T-helper 2 cell (primary cell): ENCODE results near the gene ENO2.

Source experiments
- DNase-seq, 5 experiments: peaks; one replicate each; pipeline versions ENCODE4 v3.0.0 to v3.0.0-alpha.2; 2012 to 2022

Gene ENO2

DNA sequence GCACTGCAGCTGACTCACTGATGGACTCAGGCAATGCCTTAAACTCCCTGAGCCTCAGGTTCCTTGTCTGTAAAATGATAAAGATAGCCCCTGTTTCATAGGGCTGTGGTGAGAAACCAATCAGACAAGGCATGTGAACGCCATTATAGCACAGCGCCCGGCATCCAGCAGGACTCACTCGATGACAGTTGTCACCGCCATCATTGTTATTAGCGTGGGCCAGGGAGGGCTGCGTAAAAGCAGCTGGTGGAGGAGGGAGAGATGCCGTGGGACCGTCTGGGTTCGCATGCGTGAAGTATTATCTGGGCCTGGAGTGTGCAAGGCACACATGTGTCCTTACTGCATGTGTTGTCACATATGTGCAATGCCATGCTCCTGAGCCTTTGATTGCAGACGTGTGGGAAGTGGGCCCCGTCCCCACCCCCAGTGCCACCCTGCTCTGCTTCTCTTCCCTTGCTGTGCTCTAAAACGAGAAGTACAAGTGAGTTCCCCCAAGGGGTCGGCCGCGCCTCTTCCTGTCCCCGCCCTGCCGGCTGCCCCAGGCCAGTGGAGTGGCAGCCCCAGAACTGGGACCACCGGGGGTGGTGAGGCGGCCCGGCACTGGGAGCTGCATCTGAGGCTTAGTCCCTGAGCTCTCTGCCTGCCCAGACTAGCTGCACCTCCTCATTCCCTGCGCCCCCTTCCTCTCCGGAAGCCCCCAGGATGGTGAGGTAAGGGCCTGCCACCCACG, 36.6 kb downstream of the ENO2 start, which contains the start of gene PTPN6:
TSS of gene PTPN6 (plus strand) at position 546 of the 730 bp plus-strand sequence. CDS start at position 703, 157 bp downstream.
- peak in 2 of 5 experiments; percentile 35 to 80 for DNase-seq

DNA sequence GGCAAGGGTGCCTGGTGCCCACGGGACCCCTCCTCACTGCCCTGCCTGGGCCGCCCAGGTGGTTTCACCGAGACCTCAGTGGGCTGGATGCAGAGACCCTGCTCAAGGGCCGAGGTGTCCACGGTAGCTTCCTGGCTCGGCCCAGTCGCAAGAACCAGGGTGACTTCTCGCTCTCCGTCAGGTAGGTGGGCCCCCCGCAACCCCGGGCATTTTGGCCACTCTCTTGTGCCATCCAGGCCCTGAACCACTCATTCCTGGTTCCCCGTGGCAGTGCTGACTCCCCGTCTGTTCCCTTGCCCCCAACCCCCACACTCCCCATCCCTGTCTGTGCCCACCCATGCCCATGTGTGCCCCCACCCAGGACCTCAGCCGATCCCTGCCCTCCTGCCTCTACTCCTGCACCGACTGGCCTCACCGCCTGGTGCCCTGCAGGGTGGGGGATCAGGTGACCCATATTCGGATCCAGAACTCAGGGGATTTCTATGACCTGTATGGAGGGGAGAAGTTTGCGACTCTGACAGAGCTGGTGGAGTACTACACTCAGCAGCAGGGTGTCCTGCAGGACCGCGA, 37.3 kb downstream of the ENO2 start:
- peak in 1 of 5 experiments; percentile 53 for DNase-seq

DNA sequence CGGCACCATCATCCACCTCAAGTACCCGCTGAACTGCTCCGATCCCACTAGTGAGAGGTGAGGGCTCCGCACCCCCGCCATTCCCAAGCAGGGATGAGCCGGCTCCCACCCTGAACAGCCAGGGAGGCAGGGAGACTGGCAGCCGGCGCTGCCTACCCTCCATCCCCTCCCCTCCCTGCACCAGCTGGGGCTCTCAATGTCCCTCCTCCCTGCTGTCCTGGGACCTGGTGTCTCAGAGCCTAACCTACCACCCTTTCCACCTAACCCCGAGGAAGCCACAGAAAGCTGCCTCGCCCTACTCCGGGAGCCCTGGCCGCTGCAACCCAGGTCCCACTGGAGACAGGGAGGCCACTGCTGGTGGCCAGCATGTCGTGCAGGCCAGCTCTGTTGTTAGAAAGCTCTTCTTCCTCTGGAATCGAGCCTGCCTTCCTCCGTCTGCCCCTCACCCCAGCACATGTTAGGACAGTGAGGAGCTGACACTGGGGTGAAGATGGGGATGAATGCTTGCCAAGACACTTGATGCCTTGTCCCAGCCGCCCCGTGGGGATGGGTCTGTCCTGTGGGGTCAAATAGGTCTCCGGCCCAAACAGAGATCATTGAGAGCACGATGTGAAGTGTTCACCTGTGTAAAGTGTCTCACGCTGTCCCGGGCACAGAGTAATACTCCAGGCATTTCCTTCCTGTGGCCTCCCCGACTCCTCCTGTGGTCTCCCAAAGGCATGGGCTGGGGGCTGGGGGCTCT, 37.9 kb downstream of the ENO2 start:
- peak in 1 of 5 experiments; percentile 45 for DNase-seq

DNA sequence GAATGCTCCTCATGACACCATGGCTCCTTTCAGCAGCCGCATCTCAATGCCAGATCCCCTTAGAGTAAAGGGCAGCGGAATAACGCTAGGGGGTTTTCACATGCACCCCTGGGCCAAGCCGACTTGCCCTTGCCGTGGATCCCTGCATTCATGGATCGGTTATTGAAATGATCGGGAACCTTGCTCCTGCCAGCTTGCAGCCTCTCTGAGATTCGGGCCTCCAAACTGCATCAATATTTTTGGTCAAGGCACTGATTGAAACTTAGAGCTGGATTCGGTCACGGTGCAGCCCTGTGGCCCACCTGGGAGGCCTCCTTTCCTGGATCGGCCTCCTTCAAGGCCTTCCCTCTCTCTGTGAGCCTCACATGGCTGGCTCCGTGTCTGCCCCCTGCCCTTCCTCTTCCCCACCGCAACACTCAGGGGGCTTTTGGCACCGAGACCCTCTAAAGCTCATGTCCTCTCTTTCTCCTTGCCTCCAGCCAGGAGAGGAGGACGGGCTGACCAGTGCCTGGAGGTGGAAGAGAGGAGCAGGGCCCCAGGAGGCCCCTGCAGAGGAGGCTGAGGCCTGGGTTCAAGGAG, 38.6 kb downstream of the ENO2 start:
- DNase-seq = no peak

DNA sequence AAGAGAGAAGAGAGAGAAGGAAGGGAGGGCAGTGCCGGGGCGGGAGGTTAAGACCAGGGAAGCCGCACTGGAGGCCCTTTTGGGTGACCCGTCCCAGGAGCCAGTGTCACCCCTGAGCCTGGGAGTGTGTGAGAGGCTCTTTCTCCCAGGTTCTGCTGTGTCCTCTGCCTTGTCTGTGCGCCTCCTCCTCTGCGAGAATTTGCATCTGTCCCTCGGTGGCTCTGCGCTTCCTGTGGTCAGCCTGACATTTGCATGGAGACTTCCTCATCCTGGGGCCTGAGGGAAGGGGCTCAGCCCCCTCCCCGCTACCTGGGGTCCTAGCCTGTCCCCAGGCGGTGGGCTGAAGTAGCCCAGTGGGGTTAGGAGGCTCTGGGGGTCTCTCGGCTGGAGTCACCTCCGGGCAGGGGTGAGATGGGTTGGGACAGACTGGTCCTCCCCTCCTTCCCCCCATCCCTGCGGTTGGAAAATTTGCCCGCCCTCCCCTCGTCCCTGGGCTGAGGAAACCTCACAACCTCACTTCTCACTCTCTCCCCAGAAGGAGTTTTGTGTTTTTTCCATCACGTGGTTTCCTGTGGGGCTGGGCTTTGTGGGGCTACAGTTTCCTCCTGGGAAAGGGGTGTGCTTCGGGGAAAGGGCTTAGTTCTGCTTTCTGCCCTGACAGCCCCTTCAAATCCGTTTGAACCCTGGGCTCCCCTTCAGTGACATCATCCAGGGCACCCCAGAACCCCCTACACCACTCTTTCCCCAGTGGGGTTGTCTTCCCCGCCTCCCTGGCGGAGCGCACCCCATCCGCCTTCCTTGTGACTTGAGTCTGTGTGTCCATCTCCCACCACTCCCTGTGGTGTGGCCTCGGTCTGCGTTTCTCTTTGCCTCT, 39.3 kb downstream of the ENO2 start:
- DNase-seq = peak in 4 of 5 experiments; percentile 67 to 81 (median 74)

DNA sequence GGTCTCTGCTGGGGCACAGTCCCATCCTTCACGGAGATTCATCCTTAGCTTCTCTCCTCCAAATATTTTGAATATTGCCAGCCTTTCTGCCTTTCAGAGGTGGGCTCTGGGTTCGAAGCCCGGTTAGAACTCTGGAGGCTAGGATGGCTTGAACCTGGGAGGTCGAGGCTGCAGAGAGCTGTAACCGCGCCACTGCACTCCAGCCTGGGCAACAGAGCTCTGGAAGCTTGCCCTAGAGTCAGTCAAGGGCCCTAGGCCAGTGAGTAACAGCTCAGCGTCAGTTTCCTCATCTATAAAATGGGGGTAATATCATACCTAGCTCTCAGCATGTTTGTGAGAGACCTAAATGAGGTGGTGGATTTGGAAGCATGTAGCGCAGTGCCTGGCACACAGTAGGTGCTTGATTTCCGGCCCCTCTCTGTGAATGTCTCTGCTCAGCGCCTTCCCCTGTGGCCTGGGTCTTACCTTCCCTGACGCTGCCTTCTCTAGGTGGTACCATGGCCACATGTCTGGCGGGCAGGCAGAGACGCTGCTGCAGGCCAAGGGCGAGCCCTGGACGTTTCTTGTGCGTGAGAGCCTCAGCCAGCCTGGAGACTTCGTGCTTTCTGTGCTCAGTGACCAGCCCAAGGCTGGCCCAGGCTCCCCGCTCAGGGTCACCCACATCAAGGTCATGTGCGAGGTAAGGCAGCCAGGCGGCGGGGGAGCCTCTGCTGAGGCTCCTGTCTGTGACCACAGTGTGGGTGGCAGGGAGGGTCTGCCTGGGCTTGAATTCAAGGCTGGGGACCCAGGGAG, 40.1 kb downstream of the ENO2 start:
- DNase-seq = peak in 1 of 5 experiments; percentile 38

DNA sequence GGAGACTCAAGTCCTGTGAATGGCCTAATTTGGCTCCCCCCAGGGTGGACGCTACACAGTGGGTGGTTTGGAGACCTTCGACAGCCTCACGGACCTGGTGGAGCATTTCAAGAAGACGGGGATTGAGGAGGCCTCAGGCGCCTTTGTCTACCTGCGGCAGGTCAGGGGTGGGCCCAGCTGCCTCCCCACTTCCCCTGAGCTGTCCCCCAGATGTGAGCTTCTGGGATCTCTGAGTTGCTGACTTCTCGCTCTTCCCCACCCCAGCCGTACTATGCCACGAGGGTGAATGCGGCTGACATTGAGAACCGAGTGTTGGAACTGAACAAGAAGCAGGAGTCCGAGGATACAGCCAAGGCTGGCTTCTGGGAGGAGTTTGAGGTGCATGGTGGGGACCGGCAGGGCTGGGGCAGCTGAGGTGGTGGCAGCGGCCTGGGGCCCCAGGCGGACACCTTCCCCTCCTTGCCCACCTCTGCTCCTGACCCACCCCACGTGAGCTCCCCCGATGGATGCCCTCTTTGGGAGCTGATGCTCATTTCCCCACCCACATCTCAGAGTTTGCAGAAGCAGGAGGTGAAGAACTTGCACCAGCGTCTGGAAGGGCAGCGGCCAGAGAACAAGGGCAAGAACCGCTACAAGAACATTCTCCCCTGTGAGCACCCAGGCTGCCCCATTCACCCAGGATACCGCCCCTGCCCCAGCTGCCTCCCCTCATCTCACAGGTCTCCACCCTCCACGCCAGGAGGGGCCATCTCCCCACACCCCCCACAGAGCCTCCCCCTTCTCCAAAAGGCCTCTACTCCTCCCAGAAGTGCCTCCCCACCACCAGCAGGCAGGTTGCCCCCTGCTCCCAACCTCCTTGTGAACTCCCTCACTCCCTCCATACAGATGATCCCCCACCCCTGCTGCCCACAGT, 41.0 kb downstream of the ENO2 start:
- no peak for DNase-seq

DNA sequence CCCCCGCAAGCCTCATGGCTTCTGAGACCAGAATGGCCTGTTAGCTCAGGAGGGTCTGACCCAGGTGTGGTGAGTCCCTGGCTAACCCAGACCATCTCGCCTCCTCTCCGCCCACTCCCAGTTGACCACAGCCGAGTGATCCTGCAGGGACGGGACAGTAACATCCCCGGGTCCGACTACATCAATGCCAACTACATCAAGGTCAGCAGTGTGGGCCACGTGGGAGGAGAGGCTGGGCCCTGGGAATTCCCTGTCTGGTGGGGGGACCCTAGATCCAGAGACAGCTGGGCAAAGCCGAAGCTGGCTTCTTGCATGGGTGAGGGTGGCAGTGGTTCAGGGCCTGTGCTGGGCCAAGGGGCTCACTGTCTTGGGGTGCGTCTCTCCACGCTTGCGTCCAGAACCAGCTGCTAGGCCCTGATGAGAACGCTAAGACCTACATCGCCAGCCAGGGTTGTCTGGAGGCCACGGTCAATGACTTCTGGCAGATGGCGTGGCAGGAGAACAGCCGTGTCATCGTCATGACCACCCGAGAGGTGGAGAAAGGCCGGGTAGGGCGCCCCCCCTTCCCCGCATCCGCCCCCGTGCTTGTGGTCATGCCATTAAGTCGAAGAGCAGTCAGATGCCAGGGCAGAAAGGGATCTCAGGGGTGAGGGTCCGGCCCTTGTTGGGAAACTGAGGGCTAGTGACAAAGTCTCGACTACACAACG, 41.8 kb downstream of the ENO2 start:
- DNase-seq = peak in 2 of 5 experiments; percentile 51 to 57

DNA sequence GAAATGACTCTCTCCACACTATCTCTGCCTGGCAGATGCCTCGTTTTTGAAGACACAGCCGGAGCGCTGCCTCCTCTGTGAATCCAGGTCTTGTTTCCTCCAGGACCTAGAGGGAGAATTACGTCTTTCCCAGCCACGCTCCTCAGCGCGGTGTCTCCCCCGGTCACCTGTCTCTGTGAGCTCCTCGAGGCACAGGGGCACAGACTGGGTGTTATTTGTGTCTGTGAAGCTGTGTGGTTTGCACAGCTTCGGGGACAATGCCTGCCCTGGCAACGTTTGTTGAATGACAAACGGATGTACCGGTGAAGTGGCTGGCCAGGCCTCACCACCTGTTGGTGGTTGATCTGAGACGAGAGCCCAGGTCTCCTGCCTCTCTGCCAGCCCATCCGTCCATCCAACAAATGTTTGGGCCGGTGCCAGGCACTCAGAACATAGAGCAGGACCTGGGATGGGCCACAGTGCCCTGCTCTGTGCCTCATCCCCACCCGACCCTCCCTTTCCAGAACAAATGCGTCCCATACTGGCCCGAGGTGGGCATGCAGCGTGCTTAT, 42.8 kb downstream of the ENO2 start:
- DNase-seq = peak in 2 of 5 experiments; percentile 69 to 77

DNA sequence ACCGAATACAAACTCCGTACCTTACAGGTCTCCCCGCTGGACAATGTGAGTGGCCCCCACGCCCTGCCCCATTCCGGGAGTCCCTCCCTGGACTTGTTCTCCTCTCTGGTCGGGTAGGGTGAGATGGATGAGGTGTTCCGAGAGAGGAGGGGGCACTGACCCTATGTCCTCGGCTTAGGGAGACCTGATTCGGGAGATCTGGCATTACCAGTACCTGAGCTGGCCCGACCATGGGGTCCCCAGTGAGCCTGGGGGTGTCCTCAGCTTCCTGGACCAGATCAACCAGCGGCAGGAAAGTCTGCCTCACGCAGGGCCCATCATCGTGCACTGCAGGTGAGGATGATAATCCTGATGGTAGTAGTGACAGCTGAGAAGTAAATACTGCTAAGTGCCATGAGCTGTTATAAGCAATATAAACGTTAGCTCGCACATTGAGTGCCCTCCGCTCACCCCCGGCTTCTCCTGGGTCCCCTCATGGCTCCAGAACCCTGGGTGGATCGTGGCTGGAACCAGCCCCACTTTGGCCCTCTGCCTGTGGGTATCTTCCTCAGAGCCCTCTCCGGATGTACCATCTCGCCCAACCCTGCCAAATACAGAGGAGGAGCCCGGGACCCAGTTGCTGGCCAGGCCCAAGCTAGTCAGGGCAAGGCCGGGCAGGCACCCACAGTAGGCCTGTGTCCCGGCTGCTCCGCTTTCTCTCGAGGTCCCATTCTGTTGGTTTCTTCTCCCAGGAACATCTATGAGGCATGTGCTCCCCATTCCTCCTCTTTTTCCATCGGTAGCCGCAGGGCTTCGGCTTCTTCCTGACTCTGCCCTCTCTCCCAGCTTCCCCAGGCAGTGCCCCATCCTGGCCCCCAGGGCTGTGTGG, 43.6 kb downstream of the ENO2 start:
- no peak for DNase-seq

DNA sequence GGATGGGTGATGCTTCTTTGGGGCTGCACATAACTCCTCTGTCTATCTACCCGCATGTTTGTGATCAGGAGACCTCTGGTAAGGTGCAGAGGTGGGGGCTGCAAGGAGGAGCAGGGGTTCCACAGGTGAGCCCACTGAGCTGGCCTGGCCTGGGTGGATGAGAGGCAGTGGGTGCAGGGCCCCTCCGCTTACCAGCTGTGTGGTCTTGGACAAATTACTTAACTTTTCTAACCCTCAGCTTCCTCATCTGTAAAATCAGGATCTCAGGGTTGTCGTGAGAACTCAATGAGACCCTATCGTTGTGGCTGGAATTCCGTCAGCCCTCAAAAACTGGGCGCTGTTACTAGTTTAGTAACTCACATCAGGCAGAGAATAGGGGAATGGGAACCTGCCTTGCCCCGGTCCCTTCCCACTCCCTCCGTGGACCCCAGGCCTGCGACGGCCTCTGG, 44.3 kb downstream of the ENO2 start:
- DNase-seq = no peak

DNA sequence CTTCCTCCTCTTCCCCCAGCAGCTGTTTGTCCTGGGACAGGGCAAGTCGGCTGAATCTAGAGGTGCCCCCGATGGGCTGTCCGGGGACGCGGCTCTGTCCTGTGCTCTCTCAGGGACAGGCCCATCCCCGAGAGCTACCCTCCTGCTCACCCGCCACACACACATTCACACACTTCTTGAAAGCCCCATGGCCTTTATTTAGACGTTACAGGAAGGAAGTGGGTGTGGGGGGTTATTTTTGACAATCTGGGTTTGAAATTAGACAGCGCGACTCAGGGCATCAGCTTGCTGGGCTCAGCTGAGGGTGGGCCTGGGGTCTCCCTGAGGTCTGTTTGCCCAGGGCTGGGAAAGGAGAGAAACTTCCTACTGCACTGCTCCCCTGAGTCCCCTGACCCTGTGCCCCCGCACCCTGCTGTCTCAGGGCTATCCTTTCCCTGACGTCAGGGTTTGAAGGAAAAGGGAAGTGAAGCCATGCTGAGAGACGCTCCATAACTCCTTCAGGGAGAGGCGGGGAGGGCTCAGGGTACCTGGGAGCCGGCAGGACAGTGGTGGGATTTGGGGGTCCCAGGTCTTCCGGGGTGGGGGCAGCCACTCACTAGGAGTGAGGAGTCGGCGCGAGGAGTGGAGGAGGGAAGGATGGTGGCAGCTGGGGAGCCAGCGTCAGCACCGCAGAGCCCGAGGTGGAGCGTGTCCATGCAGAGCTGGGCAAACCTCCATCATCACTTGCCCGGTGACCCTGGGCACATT, 44.9 kb downstream of the ENO2 start:
- DNase-seq = peak; percentile 40 to 92 (median 67)

DNA sequence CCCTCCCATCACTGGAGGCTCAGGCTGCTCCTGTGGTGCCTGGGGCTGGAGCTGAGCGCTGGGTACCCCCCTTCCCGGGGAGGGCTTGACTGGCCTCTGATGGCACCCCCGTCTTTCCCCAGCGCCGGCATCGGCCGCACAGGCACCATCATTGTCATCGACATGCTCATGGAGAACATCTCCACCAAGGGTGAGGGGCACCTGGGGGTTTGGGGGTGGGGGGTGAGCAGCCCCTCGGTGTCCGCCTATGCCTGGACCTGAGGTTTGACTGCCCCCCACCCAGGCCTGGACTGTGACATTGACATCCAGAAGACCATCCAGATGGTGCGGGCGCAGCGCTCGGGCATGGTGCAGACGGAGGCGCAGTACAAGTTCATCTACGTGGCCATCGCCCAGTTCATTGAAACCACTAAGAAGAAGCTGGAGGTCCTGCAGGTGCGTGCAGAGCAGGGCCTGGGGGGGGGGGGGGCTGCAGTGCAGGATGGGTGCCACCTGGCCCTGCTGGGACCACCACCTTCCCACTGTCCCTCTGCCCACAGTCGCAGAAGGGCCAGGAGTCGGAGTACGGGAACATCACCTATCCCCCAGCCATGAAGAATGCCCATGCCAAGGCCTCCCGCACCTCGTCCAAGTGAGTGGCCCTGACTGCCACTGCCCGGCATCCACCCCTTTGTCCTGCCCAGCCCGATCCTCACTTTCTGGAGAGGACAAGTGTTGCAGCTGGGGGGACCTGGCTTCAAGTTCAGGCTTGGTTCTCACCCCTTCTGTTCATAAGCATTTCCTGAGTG, 45.6 kb downstream of the ENO2 start:
- DNase-seq = no peak

DNA sequence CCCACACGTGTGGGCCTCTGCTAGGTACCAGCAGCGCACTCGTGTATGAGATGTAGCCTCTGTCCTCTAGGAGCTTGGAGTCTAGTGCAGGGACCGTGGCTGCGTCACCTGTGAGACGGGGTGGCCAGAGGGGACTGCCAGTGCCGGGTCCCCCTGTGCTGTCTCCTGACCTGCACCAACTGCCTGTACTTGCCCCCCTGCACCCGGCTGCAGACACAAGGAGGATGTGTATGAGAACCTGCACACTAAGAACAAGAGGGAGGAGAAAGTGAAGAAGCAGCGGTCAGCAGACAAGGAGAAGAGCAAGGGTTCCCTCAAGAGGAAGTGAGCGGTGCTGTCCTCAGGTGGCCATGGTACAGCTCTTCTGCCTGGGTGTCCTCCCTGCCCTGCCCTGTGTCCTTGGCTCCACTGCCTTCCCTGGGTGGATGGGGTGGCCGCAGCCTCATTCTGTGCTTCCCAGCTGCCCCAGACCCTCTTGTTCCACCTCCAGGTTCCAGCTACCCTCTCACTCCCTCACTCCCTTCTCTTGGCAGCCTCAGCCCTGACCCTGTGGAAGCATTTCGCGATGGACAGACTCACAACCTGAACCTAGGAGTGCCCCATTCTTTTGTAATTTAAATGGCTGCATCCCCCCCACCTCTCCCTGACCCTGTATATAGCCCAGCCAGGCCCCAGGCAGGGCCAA, 46.4 kb downstream of the ENO2 start:
- peak in 1 of 5 experiments; percentile 89 for DNase-seq

DNA sequence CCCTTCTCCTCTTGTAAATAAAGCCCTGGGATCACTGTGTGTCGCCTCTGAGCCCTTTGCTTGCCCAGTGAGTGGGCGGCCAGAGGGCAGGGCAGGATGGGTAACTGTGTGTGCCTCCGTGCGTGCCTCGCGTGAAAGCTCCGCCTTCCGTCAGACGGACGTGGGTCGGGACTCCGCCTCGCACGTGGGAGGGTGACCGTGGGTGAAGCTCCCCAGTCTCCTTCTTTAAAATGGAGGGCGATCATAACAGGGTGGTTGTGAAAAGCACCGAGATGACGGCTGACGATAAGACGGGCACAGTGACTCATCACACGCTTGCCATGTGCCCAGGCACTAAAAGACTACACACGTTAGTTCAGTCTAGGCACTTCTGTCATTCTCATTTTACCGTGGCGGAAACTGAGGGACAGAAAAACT, 46.9 kb downstream of the ENO2 start:
- DNase-seq = peak; percentile 74 to 97 (median 91)
